Neuronal stem cell (in vitro differentiated cells): ENCODE data around the gene SPSB1.

ENCODE experiments used
- DNase-seq: peaks from one replicate; pipeline ENCODE4 v3.0.0-alpha.2; 2013; ENCODE audit warnings: low spot score
- H2AFZ ChIP-seq: one replicate; pipeline ENCODE4 v1.6.1; 2013; ENCODE audit warnings: mild to moderate bottlenecking, low read length, inconsistent platforms
- H2AK5ac ChIP-seq: 2 replicates; pipeline ENCODE4 v1.6.1; 2013; ENCODE audit warnings: low read depth, mild to moderate bottlenecking, inconsistent platforms, low read length, moderate library complexity, mixed read lengths
- H2BK120ac ChIP-seq: 2 replicates; pipeline ENCODE4 v1.6.1; 2013; ENCODE audit warnings: low read depth, mild to moderate bottlenecking, inconsistent platforms, low read length, moderate library complexity, mixed read lengths
- H2BK12ac ChIP-seq: one replicate; pipeline ENCODE4 v1.6.1; 2013; ENCODE audit warnings: low read length, inconsistent platforms
- H2BK15ac ChIP-seq: 2 replicates; pipeline ENCODE4 v1.6.1; 2013; ENCODE audit warnings: mild to moderate bottlenecking, low read length, inconsistent platforms, mixed read lengths
- H2BK5ac ChIP-seq: one replicate; pipeline ENCODE4 v1.6.1; 2013; ENCODE audit warnings: inconsistent platforms, mild to moderate bottlenecking, low read length, moderate library complexity
- H3K14ac ChIP-seq: one replicate; pipeline ENCODE4 v1.6.1; 2013; ENCODE audit warnings: low read length, inconsistent platforms
- H3K18ac ChIP-seq: 2 replicates; pipeline ENCODE4 v1.6.1; 2013; ENCODE audit warnings: low read length, inconsistent platforms
- H3K23ac ChIP-seq: 2 replicates; pipeline ENCODE4 v1.6.1; 2013; ENCODE audit warnings: low read depth, mild to moderate bottlenecking, mixed read lengths, low read length, inconsistent platforms; ENCODE audit not compliant: poor library complexity
- H3K27ac ChIP-seq: replicated peaks from 3 replicates; pipeline ENCODE4 v1.5.1; 2013; ENCODE audit warnings: low read length, inconsistent platforms
- H3K27me3 ChIP-seq, 3 experiments: 2 replicates each; pipeline ENCODE4 v1.6.1; 2013; ENCODE audit warnings: low read length in 3 of 3, mild to moderate bottlenecking in 2 of 3, inconsistent platforms in 1 of 3, low read depth in 1 of 3, mixed read lengths in 1 of 3, moderate library complexity in 1 of 3; ENCODE audit not compliant: control insufficient read depth in 3 of 3, insufficient read depth in 3 of 3
- H3K36me3 ChIP-seq, 2 donors: replicated peaks in 1 of 2; 2 replicates each; pipeline ENCODE4 v1.6.1; 2013; ENCODE audit warnings: low read length in 2 of 2; ENCODE audit not compliant: control insufficient read depth in 2 of 2, insufficient read depth in 2 of 2
- H3K4ac ChIP-seq: 2 replicates; pipeline ENCODE4 v1.6.1; 2013; ENCODE audit warnings: inconsistent platforms, mild to moderate bottlenecking, low read length, moderate library complexity
- H3K4me1 ChIP-seq, 2 donors: 1 replicate in 1 of 2; 2 replicates in 1 of 2; pipeline ENCODE4 v1.6.1; 2013; ENCODE audit warnings: low read length in 2 of 2, low read depth in 1 of 2; ENCODE audit not compliant: control insufficient read depth in 2 of 2, insufficient read depth in 1 of 2
- H3K4me2 ChIP-seq: one replicate; pipeline ENCODE4 v1.6.1; 2013; ENCODE audit warnings: mild to moderate bottlenecking, low read length, inconsistent platforms; ENCODE audit not compliant: insufficient read depth, poor library complexity, severe bottlenecking
- H3K4me3 ChIP-seq, 2 donors: 2 replicates each; pipeline ENCODE4 v1.5.1; 2013; ENCODE audit warnings: low read length in 2 of 2, mild to moderate bottlenecking in 2 of 2, inconsistent platforms in 1 of 2, moderate library complexity in 1 of 2
- H3K79me1 ChIP-seq: one replicate; pipeline ENCODE4 v1.6.1; 2013; ENCODE audit warnings: low read depth, mild to moderate bottlenecking, inconsistent platforms, low read length, moderate library complexity
- H3K9ac ChIP-seq: one replicate; pipeline ENCODE4 v1.6.1; 2013; ENCODE audit warnings: mild to moderate bottlenecking, low read depth, low read length, inconsistent platforms; ENCODE audit not compliant: poor library complexity
- H3K9me3 ChIP-seq, 2 donors: replicated peaks in 1 of 2; 2 replicates each; pipeline versions ENCODE3 to v1.6.1; 2013; ENCODE audit warnings: low read length in 2 of 2, mild to moderate bottlenecking in 2 of 2, inconsistent platforms in 1 of 2, low read depth in 1 of 2, mixed read lengths in 1 of 2, moderate library complexity in 1 of 2; ENCODE audit not compliant: control insufficient read depth in 2 of 2, insufficient read depth in 1 of 2
- H4K8ac ChIP-seq: one replicate; pipeline ENCODE4 v1.6.1; 2013; ENCODE audit warnings: low read depth, mild to moderate bottlenecking, inconsistent platforms, low read length, moderate library complexity
- H4K91ac ChIP-seq: one replicate; pipeline ENCODE4 v1.6.1; 2013; ENCODE audit warnings: low read length, low read depth, mild to moderate bottlenecking, inconsistent platforms; ENCODE audit not compliant: poor library complexity
- WGBS, 2 donors: extraction: QIAGEN DNeasy Blood & Tissue Kit; methylation state at CpG; one replicate each; pipeline ENCODE4 v1.1.7; 2013; ENCODE audit warnings: missing lambda C conversion rate in 2 of 2, mixed read lengths in 1 of 2; ENCODE audit not compliant: insufficient read length in 2 of 2, insufficient replicate concordance in 1 of 2; ENCODE audit errors: extremely low coverage in 2 of 2; 5-methylcytosine and 5-hydroxymethylcytosine counted together

Gene SPSB1

GRCh38 chr1:9332513-9333143 lies 39.9 kb downstream of the SPSB1 start:
- H2BK5ac ChIP-seq = no peak overlapping the region
- no peaks in the 10 kb centered on the region for H3K36me3 ChIP-seq
- WGBS, 2 donors = no CpG with 5 or more reads among the region's 12 CpGs
- H3K9ac ChIP-seq = no peak overlapping the region
- no peaks in the 10 kb centered on the region for H3K4me1 ChIP-seq
- no peak overlapping the region for H3K27ac ChIP-seq
- no peak overlapping the region for H2BK120ac ChIP-seq
- H3K23ac ChIP-seq = peak overlapping the region; percentile 58
- peak overlapping the region; percentile 82 for H3K18ac ChIP-seq
- no peak overlapping the region for H2AFZ ChIP-seq
- no peaks in the 10 kb centered on the region for H3K79me1 ChIP-seq
- no peak overlapping the region for H4K8ac ChIP-seq
- H3K4ac ChIP-seq = no peak overlapping the region
- H2BK15ac ChIP-seq = no peak overlapping the region
- no peak overlapping the region for H3K14ac ChIP-seq
- H3K27me3 ChIP-seq = peaks cover 0 to 14% (median 0%) of the 10 kb centered on the region in 3 experiments
- H2BK12ac ChIP-seq = no peak overlapping the region
- H2AK5ac ChIP-seq = peak overlapping the region; percentile 74
- no peak for DNase-seq
- no peak overlapping the region for H3K4me3 ChIP-seq
- H3K9me3 ChIP-seq = no peaks in the 10 kb centered on the region
- H3K4me2 ChIP-seq = no peak overlapping the region
- no peak overlapping the region for H4K91ac ChIP-seq

GRCh38 chr1:9338397-9339246 lies 45.9 kb downstream of the SPSB1 start:
- no CpG with 5 or more reads among the region's 25 CpGs for WGBS, 2 donors
- Histone ChIP-seq H2BK15ac (no peak overlapping the region), H4K8ac (no peak overlapping the region)

GRCh38 chr1:9340172-9340854 lies 47.6 kb downstream of the SPSB1 start:
- Histone ChIP-seq H3K27me3 (peaks cover 0 to 17% (median 0%) of the 10 kb centered on the region in 3 experiments), H3K18ac (no peak overlapping the region), H3K4ac (no peak overlapping the region), H3K14ac (peak overlapping the region; percentile 77), H3K4me3 (no peak overlapping the region), H3K23ac (no peak overlapping the region), H4K8ac (no peak overlapping the region), H3K36me3 (no peaks in the 10 kb centered on the region), H3K79me1 (peaks cover 7% of the 10 kb centered on the region), H2BK120ac (no peak overlapping the region), H3K9me3 (peaks cover 0 to 2% of the 10 kb centered on the region in 2 donors), H4K91ac (no peak overlapping the region), H2BK5ac (peak overlapping the region; percentile 50), H3K27ac (no peak overlapping the region), H2BK12ac (no peak overlapping the region), H3K9ac (no peak overlapping the region), H3K4me1 (peaks cover 0 to 12% of the 10 kb centered on the region in 2 donors), H2AFZ (no peak overlapping the region), H2BK15ac (no peak overlapping the region), H2AK5ac (peak overlapping the region; percentile 64), H3K4me2 (no peak overlapping the region)
- WGBS, 2 donors = no CpG with 5 or more reads among the region's 24 CpGs
- DNase-seq = no peak

More at GRCh38 chr1:9338397-9339246, 45.9 kb downstream of the SPSB1 start:
- Histone ChIP-seq H3K4ac (no peak overlapping the region), H3K9me3 (no peaks in the 10 kb centered on the region), H2AK5ac (peak overlapping the region; percentile 63), H3K4me1 (peaks cover 0 to 12% of the 10 kb centered on the region in 2 donors), H3K79me1 (peaks cover 7% of the 10 kb centered on the region), H3K4me3 (no peak overlapping the region), H3K36me3 (no peaks in the 10 kb centered on the region), H3K27me3 (peaks cover 0 to 10% (median 0%) of the 10 kb centered on the region in 3 experiments), H2BK120ac (no peak overlapping the region), H3K23ac (peak overlapping the region; percentile 43), H2BK5ac (peak overlapping the region; percentile 66), H3K27ac (peak overlapping the region; percentile 22), H3K9ac (no peak overlapping the region), H3K14ac (peak overlapping the region; percentile 82), H3K4me2 (no peak overlapping the region), H3K18ac (peak overlapping the region; percentile 65), H2BK12ac (no peak overlapping the region), H2AFZ (no peak overlapping the region), H4K91ac (no peak overlapping the region)
- no peak for DNase-seq
